Astrocyte (in vitro differentiated cells and primary cell): ENCODE results near the gene SNX6.

Source experiments
- CTCF ChIP-seq: IDR thresholded peaks from 2 replicates; pipeline ENCODE4 v1.5.1; 2011; ENCODE audit warnings: low read depth, mild to moderate bottlenecking, inconsistent platforms, low read length, moderate library complexity; ENCODE audit not compliant: insufficient read depth
- EZH2 ChIP-seq: IDR thresholded peaks from 2 replicates; pipeline ENCODE4 v1.6.1; 2012; ENCODE audit warnings: mild to moderate bottlenecking, low read length, inconsistent platforms; ENCODE audit not compliant: insufficient read depth

DNA sequence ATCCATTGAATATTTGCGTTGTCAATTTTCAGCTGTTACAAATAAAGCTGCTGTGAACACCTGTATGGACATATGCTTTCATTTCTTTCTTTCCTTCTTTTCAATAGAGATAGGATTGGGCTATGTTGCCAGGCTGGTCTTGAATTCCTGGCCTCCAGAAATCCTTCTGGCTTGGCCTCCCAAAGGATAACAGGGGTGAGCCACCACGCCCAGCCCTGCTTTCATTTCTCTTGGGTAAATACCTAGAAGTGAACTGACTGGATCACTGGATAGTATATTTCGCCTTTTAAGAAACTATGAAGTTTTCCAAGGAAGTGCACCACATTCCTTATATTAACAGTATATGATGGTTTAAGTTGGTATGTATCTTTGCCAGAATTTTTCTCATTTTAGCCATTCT, 58.2 kb downstream of the SNX6 start:
- no peak for TF ChIP-seq CTCF
- TF ChIP-seq EZH2 = no peak
